Measurements from ENCODE around the gene PKD1L1.

The PKD1L1 gene

DNA sequence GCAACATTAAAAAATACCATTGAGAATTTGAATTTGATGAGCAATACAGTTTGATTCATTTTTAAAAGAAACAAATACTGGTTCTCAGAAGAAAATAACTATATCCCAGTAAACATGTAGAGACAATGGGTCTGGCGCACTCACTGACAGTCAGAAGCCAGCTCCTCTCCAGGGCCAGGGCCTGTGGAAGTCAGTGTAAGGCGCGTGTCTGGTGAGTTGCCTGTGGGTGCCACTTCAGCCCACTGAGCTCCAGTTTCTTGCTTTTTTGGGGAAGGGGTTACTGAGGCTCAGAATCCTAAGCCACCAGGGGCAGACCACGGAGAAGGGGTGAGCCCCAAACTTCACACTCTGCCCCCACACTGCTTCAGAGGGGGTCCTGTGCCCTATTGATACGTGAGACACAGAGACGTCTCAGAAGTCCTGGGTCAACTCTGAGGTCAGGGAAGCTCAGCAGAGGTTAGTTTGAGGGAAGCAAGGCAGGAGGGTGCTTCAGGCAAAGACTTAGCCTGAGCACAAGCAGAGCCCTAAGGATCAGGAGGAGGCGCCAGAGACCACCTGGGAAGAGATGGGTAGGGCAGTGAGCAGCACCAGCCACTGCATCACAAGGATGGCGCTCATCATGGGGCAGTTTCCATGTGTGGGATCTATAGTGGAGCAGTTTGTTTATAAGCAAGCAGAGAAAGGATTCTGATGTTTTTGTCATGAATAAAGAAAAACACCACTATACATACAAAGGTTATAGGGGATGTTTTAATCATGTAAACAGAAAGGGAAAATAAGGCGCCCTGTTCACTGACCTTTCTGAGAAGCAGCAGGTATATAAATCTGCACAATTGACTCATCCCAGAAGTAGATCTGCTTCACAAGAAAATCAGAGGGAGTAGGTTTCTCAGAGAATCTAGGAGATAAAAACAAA, 95.7 kb downstream of the PKD1L1 start:
- DNase-seq, result no peak

GRCh38 chr7:47847207-47847606, 101.1 kb downstream of the PKD1L1 start:
- DNase-seq, result no peak

DNA sequence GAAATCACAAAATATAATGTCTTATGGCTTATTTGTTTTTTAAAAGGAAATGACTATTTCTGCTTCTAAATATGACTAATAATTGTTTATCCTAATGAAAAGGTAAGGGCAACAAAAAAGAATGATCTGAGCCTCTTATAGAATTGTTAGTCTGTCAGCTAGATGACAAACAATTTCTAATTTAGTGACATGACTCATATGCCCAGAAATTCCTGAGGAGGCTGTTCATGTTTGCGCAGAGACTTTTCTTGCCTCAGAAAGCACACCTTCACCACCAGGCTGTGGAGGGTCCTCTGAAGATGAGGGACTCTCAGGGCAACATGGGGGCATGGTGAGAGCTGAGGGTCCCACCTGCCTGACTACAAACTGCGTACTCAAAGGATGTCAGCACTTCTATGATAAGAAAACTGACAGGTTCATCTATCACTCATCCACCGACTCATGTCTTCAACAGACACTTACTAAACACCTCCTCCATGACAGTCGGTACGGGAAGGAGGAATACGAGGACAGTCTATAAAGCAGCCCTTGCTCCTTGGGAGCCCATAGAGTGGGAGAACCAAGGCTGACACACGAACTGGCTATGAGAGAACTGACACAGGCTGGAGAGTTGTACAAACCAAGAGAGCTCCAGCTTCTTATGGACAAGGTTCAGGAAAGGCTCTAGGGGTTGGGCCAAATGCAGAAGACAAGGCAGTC, 102.0 kb downstream of the PKD1L1 start:
- DNase-seq, result no peak

- no peak for DNase-seq
These were observed 104.0 kb downstream of the PKD1L1 start for GRCh38 chr7:47844311-47844710.

GRCh38 chr7:47843291-47843690, 105.0 kb downstream of the PKD1L1 start:
- DNase-seq, result no peak

- no peak for DNase-seq
These were observed 108.9 kb downstream of the PKD1L1 start for GRCh38 chr7:47839381-47839780.

DNA sequence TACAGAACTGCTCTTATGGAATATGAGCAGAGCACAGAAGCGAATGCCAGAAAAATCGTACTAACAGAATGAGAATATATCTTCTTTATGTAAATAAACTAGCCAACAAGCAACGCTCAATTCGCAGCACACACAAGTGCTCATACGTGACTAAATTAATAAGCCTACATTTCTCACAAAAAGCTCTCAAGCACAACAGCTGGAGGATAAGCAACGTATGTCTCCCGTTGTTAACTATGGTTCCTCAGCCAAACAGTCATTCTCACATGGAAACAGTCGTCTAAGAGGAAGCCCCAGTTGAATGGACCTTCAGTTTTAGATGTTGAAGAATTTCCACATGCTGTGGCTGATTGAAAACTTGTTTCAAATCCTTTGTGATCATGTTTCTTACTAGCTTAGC, 110.4 kb downstream of the PKD1L1 start:
- no peak for DNase-seq

DNA sequence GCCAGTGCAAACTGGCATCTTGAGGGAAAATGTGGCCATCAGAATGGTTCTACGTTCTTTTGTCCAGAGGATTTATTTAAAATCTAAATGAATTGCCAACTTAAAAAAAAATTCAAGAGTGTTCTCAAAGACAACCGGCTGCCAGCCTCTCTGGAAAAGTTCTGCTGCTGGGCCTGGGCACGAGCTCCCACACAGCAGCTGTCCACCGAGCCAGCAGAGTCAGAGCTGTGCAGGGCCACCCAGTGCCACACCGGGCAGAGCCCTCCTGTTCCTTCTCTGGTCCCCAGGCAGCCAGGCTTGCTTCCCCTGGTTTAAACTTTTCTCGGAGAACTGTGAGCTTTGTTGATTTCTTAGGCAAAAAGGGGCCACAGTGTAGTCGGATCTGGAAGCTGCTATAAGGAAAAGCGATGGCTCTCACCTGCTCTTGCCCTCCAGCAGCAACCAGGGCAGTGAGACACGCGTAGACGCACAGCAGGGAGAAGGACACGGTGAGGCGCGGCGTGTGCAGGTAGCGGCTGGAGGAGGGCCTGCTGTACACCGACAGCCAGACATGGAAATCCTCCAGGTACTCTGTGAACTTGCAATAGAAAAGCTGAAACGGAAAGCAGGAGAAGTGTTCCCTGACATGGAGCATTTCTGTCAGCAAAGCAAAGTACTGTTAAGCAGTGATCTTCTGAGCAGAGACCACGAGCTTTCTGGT, 111.6 kb downstream of the PKD1L1 start:
- no peak for DNase-seq

- DNase-seq, result no peak
These were observed 112.2 kb downstream of the PKD1L1 start for GRCh38 chr7:47836080-47836479.

DNA sequence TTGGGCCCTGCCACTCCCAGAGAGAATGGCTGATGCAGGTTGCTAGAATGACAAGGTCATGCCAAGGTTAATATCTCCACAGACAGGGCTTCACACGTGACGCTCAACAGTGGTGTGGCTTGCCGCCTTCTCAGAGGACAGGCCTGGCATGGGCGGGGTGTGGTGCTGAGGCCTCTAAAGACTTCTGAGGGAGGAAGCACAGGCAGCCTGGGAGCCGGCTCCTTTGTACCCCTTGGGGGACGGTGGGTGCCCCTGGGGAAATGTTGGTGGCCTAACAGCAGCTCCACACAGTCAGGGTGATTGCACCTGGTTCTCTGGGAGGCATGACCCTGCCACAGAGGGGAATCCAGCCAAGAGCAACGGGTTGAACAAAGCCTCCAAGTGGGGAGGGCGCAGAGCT, 115.1 kb downstream of the PKD1L1 start:
- no peak for DNase-seq

DNA sequence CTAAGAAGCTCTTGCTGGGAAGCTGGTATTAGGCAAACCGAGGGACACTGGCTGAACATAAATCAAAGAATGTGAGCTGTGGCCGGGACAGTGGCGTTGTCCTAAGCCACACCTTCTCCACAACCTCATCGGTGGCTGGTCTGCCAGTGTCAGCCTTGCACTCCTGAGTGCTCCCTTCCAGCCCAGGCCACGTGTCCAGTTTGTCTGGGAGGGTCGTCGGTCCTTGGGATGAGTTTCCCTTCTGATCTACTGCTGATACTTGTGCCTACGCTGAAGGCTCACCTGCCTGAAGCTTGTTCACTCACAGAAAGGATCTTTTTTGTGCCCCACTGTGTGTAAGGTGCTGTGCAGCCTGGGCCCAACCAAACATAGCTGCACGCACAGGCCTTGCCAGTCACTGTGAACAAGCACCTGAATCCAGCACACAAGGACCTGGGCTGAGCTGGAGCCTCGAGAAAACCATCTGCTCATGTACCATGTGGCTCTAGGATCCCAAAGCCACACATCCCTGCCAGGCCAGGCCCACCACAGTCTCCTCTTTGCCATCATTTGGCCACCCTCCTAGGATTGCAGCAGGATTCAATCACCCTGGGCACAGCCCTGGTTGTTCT, 116.1 kb downstream of the PKD1L1 start:
- DNase-seq, result no peak

DNA sequence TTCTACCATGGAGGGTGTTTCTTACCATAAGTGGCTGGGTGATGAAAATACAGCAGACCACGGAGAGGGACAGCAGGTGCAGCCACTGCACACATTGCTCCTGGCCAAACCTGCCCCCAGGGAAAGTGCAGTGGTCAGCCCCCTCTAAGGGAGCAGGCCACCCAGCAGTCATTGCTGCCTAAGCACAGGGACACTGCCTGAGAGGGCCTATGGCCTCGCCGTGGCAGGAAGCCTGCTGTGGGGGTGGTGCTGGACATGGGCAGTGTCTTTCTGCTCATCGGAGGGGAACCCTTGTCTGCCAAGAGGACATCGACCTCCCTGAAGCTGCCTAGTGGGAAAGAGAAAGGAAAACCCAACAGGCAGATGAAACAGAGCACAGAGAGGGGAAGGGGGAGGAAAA, 118.3 kb downstream of the PKD1L1 start:
- DNase-seq, result no peak

DNA sequence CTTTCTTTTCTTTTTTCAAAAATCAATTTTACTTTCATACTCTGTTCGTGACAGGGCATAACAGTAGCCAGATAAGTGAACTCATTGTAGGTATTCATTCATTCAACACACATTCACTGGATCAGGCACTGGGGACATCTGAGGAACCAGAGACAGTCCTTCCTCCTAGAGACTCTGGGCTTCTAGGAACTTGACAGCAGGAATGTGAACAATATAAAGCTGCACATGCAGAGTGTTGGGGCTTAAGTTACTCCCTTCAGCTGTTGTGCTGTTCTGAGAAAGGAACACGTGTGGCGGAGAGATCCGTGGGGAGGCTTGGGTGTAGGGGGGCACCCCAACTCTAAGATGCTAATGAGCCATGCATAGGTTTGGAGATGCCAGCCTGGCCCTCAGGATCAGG, 120.4 kb downstream of the PKD1L1 start:
- DNase-seq, result no peak

GRCh38 chr7:47827351-47827756, 120.9 kb downstream of the PKD1L1 start:
- DNase-seq, result no peak

- DNase-seq, result no peak
These were observed 121.5 kb downstream of the PKD1L1 start for GRCh38 chr7:47826754-47827153.

DNA sequence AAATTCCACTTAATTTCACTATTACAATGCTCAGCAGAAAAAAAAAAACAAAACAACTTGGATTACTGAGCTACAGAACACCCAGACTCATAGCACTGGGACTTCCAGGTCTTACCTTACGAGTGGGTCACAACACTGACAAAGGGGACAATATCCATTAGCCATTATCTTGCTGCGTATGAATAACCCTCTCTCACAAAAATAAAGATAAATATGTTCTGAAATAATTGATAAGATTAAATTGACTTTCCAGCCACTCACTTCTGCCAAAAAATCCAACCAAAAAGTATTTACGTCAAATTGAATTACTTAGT, 128.7 kb downstream of the PKD1L1 start:
- no peak for DNase-seq

DNA sequence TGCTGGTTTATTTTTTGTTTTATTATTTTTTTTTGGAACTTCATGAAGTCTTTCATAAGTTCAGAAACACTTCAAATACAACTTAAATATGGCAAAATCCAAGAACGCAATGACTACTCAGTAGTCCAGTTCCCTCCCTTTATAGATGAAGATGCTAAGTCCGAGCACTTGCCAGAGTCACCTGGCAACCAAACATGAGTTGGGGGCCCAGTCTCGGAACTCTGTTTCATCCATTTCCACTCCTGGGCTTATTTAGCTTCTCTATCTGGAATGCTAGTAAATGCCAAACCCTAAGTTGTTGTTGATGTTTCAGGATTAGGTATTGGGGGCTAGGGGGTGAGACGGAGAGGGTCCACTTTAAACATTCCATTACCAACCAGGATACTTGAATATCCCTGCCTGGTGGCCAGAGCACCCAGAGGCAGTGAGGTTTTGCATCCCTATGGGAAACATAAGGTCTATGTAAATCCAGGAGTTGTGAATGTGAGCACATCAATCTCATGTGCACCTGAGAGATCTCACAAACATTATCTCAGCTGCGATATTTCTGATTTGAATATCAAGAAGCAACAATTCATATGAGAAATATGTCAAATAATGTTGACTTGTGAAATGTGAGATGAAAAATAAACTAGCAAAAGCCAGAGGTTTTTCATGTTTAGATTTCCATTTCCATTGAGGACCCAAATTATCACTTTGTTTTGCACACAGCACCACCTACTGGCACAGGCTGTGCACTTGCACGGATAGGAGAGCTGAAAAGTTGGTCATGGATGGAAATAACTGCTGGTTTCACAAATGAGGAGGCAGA, 129.3 kb downstream of the PKD1L1 start:
- peak; percentile 93 for DNase-seq

GRCh38 chr7:47817917-47818316, 130.3 kb downstream of the PKD1L1 start:
- no peak for DNase-seq

DNA sequence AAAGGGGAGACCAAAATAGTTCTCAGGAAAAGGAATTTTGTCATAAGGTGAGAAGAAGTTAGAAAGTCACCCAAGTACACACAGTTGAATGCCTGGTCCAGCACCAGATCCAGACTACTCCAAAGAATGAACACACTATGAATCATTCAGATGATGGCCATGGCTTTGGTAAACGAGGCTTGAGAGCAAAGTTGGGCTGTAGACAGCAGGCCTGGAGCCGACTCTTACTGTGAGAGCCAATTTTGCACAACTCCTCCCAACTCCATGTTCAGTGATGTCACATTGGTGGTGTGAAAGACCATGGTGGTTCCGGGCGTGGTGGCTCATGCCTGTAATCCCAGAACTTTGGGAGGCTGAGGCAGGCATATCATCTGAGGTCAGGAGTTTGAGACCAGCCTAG, 131.6 kb downstream of the PKD1L1 start:
- no peak for DNase-seq

- no peak for DNase-seq
These were observed 132.4 kb downstream of the PKD1L1 start for GRCh38 chr7:47815867-47816266.

GRCh38 chr7:47814905-47815613, 133.2 kb downstream of the PKD1L1 start:
- no peak for DNase-seq
